Endothelial cell of umbilical vein (primary cell): Measurements from ENCODE around the gene AXDND1. TPM values are rescaled to one million over a fixed set of nuclear protein-coding genes. Genes with fewer than 3 reads are reported as not detected.

Experiments used
- BruUV-seq: library from RNA; stranded (reverse); fragments of 400-500 nt; replicated peaks from 2 replicates; lab custom pipeline; 2021; lab: Mats Ljungman, UMichigan
- CTCF ChIA-PET: fragments of 300-600, 350-600 bp; sonication (Branson Sonifier 250); formaldehyde crosslinking; loops from one replicate; lab custom pipeline; 2021; ENCODE audit warnings: antibody characterized with exemption, inconsistent platforms; lab: Charles Lee
- POLR2A ChIA-PET: fragments of 300-600, 350-600 bp; sonication (Branson Sonifier 250); formaldehyde crosslinking; loops from one replicate; lab custom pipeline; 2021; ENCODE audit warnings: antibody characterized with exemption, inconsistent platforms; lab: Charles Lee
- DNase-seq: peaks from one replicate; pipeline ENCODE4 v3.0.0-alpha.2; 2011; ENCODE audit warnings: low read depth, low spot score
- FAIRE-seq: peaks from 2 replicates; lab custom pipeline; 2011; peaks lifted over from hg19 to GRCh38; lab: Jason Lieb, UNC
- H2AFZ ChIP-seq: 2 replicates; pipeline ENCODE4 v1.6.0; 2012; ENCODE audit warnings: low read depth, low read length, control low read depth, inconsistent platforms
- H3K27ac ChIP-seq: 2 replicates; pipeline ENCODE4 v1.5.1; 2011; ENCODE audit warnings: low read depth, mild to moderate bottlenecking, control low read depth, low read length, moderate library complexity; ENCODE audit not compliant: insufficient read depth
- H3K27me3 ChIP-seq, 2 experiments: 2 replicates each; pipeline versions ENCODE4 v1.6.0 to v1.6.1; 2011; ENCODE audit warnings: low read length in 2 of 2, mixed read lengths in 1 of 2; ENCODE audit not compliant: control insufficient read depth in 2 of 2, insufficient read depth in 2 of 2
- H3K36me3 ChIP-seq, 2 experiments: 2 replicates in 1 of 2; 3 replicates in 1 of 2; pipeline ENCODE4 v1.5.1; 2011; ENCODE audit warnings: low read length in 2 of 2, mild to moderate bottlenecking in 1 of 2, moderate library complexity in 1 of 2; ENCODE audit not compliant: control insufficient read depth in 2 of 2, insufficient read depth in 2 of 2; ENCODE audit errors: extremely low read depth in 1 of 2
- H3K4me1 ChIP-seq: 3 replicates; pipeline ENCODE4 v1.5.1; 2011; ENCODE audit warnings: mild to moderate bottlenecking, low read length; ENCODE audit not compliant: control insufficient read depth, insufficient read depth; ENCODE audit errors: extremely low read depth
- H3K4me2 ChIP-seq: 2 replicates; pipeline ENCODE4 v1.6.1; 2011; ENCODE audit warnings: low read length, control low read depth, mixed read lengths; ENCODE audit not compliant: insufficient read depth
- H3K4me3 ChIP-seq, 3 experiments: fragments of 200-600 bp in 1 of 3; sonication (generic), shearing (Covaris generic) in 1 of 3; replicated peaks in 1 of 3; 2 replicates each; pipeline ENCODE4 v1.5.1; 2011 to 2016; ENCODE audit warnings: control low read depth in 3 of 3, low read length in 3 of 3, mild to moderate bottlenecking in 2 of 3, inconsistent platforms in 1 of 3, low read depth in 1 of 3, moderate library complexity in 1 of 3; ENCODE audit not compliant: insufficient read depth in 1 of 3
- H3K79me2 ChIP-seq: 2 replicates; pipeline ENCODE4 v1.6.0; 2012; ENCODE audit warnings: low read length, inconsistent platforms; ENCODE audit not compliant: control insufficient read depth, insufficient read depth
- H3K9ac ChIP-seq: replicated peaks from 2 replicates; pipeline ENCODE3; 2011; ENCODE audit warnings: low read length, control low read depth; ENCODE audit not compliant: insufficient read depth; ENCODE audit errors: extremely low read depth
- H3K9me1 ChIP-seq: replicated peaks from 3 replicates; pipeline ENCODE4 v1.6.0; 2011; ENCODE audit warnings: mild to moderate bottlenecking, low read length; ENCODE audit not compliant: control insufficient read depth, insufficient read depth; ENCODE audit errors: extremely low read depth
- H3K9me3 ChIP-seq: replicated peaks from 2 replicates; pipeline ENCODE4 v1.5.1; 2012; ENCODE audit warnings: low read length, inconsistent platforms; ENCODE audit not compliant: control insufficient read depth, insufficient read depth
- H4K20me1 ChIP-seq: replicated peaks from 2 replicates; pipeline ENCODE3; 2011; ENCODE audit warnings: mild to moderate bottlenecking, low read length; ENCODE audit not compliant: control insufficient read depth, insufficient read depth; ENCODE audit errors: extremely low read depth
- MAX ChIP-seq: IDR thresholded peaks from 2 replicates; pipeline ENCODE4 v1.6.1; 2011; ENCODE audit not compliant: insufficient read depth, insufficient read length
- dilution Hi-C: fragments of 300-500 bp; cut with MboI; formaldehyde crosslinking; loops from one replicate; pipeline ENCODE4 v1.15.0; 2019; ENCODE audit warnings: low sequenced_read_pairs; ENCODE audit not compliant: extremely low pct_ligation_motif_present
- intact Hi-C: fragments of 100-400 bp; cut with micrococcal nuclease; formaldehyde crosslinking; loops from one replicate; pipeline ENCODE4 v1.10.0; 2022
- polyA plus RNA-seq, 4 experiments: library from polyadenylated mRNA; depleted of rRNA in 3 of 4; stranded (reverse) in 3 of 4; unstranded in 1 of 4; fragments of >200 nt; gene quantifications; 2 replicates each; pipeline versions ENCODE4 v1.2.1 to v1.2.3, GENCODE V29; 2011 to 2012; ENCODE audit warnings: missing spikeins in 1 of 4
- total RNA-seq: library from RNA; stranded (reverse); gene quantifications from 2 replicates; pipeline ENCODE4 v1.2.3, GENCODE V29; 2021
- TF ChIP-seq, protein P1 (sequence below), 2 donors: IDR thresholded peaks; 1 replicate in 1 of 2; 2 replicates in 1 of 2; pipeline ENCODE4 v1.5.1; 2011; ENCODE audit warnings: low read length in 2 of 2, mild to moderate bottlenecking in 2 of 2, moderate library complexity in 2 of 2, control low read depth in 1 of 2, inconsistent platforms in 1 of 2, low read depth in 1 of 2; ENCODE audit not compliant: insufficient read depth in 1 of 2; ENCODE audit errors: extremely low read depth in 1 of 2

The AXDND1 gene
- total and polyA plus RNA-seq, 2 donors (not counting 3 experiments of a cell fraction or from before 2014, with no cell fraction given): 0.17 TPM; not detected in 1

DNA sequence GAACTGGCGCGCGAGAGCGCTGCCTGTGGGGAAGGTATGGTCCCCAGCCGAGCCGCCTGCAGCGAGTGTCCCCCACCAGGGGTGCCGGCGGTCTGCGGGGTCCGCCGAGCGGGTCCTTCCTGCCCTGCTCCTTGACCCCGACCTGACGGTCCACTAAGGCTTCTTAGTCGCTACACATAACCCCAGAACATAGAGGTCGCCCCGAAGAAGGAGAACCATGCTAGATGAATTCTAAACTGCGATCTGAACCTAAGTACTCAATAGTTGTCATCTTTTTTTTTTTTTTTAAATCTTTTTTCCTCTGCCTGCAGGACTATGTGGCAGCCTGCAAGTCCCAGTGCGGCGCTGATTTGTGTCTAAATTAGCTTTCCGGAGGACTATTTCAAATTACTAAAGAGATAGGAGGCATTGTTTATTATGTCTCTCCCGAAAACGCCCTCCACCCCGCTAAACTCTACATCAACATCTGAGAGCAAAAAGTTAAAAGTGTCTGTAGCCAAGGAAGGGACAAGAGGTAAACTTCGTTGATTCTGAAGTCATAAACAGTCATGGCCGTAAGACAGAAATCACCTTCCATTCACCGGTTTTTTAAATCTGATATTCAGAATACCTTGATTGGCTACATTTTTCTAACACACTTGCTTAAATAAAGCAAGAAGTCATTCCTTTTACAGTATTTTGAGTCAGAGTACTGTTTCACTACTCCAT, 476 bp downstream of the AXDND1 start:
- H3K4me2 ChIP-seq: peak overlapping the region; percentile 83
- TF ChIP-seq, protein P1, sequence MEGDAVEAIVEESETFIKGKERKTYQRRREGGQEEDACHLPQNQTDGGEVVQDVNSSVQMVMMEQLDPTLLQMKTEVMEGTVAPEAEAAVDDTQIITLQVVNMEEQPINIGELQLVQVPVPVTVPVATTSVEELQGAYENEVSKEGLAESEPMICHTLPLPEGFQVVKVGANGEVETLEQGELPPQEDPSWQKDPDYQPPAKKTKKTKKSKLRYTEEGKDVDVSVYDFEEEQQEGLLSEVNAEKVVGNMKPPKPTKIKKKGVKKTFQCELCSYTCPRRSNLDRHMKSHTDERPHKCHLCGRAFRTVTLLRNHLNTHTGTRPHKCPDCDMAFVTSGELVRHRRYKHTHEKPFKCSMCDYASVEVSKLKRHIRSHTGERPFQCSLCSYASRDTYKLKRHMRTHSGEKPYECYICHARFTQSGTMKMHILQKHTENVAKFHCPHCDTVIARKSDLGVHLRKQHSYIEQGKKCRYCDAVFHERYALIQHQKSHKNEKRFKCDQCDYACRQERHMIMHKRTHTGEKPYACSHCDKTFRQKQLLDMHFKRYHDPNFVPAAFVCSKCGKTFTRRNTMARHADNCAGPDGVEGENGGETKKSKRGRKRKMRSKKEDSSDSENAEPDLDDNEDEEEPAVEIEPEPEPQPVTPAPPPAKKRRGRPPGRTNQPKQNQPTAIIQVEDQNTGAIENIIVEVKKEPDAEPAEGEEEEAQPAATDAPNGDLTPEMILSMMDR (IDR thresholded peaks at IDR 0.05; ENCODE audit: extremely low read depth in 1 of 2, insufficient read depth in 1 of 2, low read depth in 1 of 2, low read length in 2 of 2): no peak
- no peak for DNase-seq
- no peaks in the 10 kb centered on the region for H3K79me2 ChIP-seq
- no peaks in the 10 kb centered on the region for H3K36me3 ChIP-seq
- H3K9ac ChIP-seq: peak overlapping the region; percentile 99
- no peak for FAIRE-seq
- no peaks in the 10 kb centered on the region for H3K9me3 ChIP-seq
- no peaks in the 10 kb centered on the region for H4K20me1 ChIP-seq
- no peaks in the 10 kb centered on the region for H3K9me1 ChIP-seq
- H3K4me3 ChIP-seq: peak overlapping the region; percentile 79 to 85 (median 80)
- dilution Hi-C loops: no loop called here
- peaks cover 0 to 3% of the 10 kb centered on the region in 2 experiments for H3K27me3 ChIP-seq
- ChIA-PET POLR2A (interaction anchor here (0.6 kb wide), 1 partner anchor 309 kb away, joined by 5 read pairs; no protein-coding TSS in a partner anchor), CTCF (interaction anchor here (0.5 to 1.6 kb wide), 6 partner anchors 9 to 449 kb away, joined by 3 to 8 read pairs (median 4); partner anchors contain the start of gene SOAT1)
- H2AFZ ChIP-seq: peak overlapping the region; percentile 97
- peaks cover 4% of the 10 kb centered on the region for H3K4me1 ChIP-seq
- BruUV-seq: TSS peak; percentile 77
- intact Hi-C loops: loop anchor here (1.0 to 5.0 kb wide), 5 partner anchors 73 to 824 kb away; partner anchors contain the start of gene SOAT1
- H3K27ac ChIP-seq: peak overlapping the region; percentile 97

DNA sequence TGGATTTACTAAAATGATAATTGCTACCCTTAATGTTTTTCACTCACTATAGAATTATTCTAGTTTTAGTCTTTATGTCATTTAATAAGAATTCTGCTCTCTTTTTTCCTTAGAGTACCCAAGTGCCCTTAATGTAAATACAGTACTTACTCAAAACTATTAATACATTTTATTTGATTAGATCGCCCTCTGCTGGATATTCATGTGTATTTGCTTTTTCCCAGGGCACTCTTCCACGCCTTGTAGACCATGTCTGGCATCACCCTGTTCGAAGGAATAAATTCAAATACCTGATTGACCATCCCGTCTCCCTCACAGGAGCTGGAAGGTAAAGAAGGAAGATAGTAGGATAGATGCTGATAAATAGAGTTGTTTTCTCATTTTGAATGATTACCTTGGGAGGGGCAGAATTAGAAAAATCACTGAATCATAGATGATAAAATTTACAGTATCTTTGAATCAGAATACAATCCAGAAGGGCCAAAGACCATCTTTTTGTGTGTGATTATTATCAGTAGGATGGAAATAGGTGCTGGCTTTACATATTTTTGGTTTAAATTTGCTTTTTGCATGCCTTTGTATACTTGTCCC, 4.1 kb downstream of the AXDND1 start:
- Histone ChIP-seq H3K9me3 (no peaks in the 10 kb centered on the region), H3K27me3 (peaks cover 0 to 11% of the 10 kb centered on the region in 2 experiments), H3K9ac (no peak overlapping the region), H2AFZ (no peak overlapping the region), H3K4me3 (no peak overlapping the region), H3K9me1 (no peaks in the 10 kb centered on the region), H3K36me3 (no peaks in the 10 kb centered on the region), H3K27ac (no peak overlapping the region), H4K20me1 (no peaks in the 10 kb centered on the region), H3K79me2 (no peaks in the 10 kb centered on the region), H3K4me1 (peaks cover 4% of the 10 kb centered on the region), H3K4me2 (no peak overlapping the region)
- intact Hi-C loops (loop anchor here (1.0 to 5.0 kb wide), 6 partner anchors 119 to 593 kb away; no protein-coding TSS in a partner anchor), dilution Hi-C loops (no loop called here)
- peak; percentile 79 for DNase-seq
- ChIA-PET POLR2A (no interaction called here), CTCF (interaction anchor here (1.5 to 5.7 kb wide), 6 partner anchors 77 to 445 kb away, joined by 4 to 42 read pairs (median 12); partner anchors contain the start of genes SOAT1 and TOR3A)
- TF ChIP-seq, protein P1 (IDR thresholded peaks at IDR 0.05; ENCODE audit: extremely low read depth in 1 of 2, insufficient read depth in 1 of 2, low read depth in 1 of 2, low read length in 2 of 2): peak; percentile 36 to 47
- TF ChIP-seq MAX: no peak
- FAIRE-seq: peak; percentile 61
- no TSS peak for BruUV-seq
